Measurements from ENCODE around the gene NDRG2. TPM values are rescaled to one million over a fixed set of nuclear protein-coding genes. Genes with fewer than 3 reads are reported as not detected.
A peak's percentile ranks its signal among the peaks of the same experiment; 100 is the strongest.

NDRG2 gene
- total RNA-seq, 4 donors from 2014 or later: 169 to 444 (median 218) TPM

- ATAC-seq (ENCODE audit: low FRiP score): no peak
- TF ChIP-seq CTCF (IDR thresholded peaks at IDR 0.05): no peak
Measured at GRCh38 chr14:21060614-21061346, 35.9 kb upstream of the NDRG2 start.

GRCh38 chr14:21059842-21060613 is 35.2 kb upstream of the NDRG2 start:
- TF ChIP-seq CTCF (IDR thresholded peaks at IDR 0.05): no peak
- ATAC-seq (ENCODE audit: low FRiP score): no peak
- no peak for DNase-seq (ENCODE audit: low spot score)

More at GRCh38 chr14:21060614-21061346, 35.9 kb upstream of the NDRG2 start:
- DNase-seq (ENCODE audit: low spot score): no peak

GRCh38 chr14:21058903-21059302 is 34.0 kb upstream of the NDRG2 start:
- TF ChIP-seq CTCF (IDR thresholded peaks at IDR 0.05): no peak
- DNase-seq (ENCODE audit: low spot score) (no peak), ATAC-seq (ENCODE audit: low FRiP score) (no peak)

GRCh38 chr14:21057803-21058675 is 33.2 kb upstream of the NDRG2 start, which contains the start of gene RNASE8:
RNASE8 (plus strand) TSS chr14:21057822; CDS start chr14:21057893, 71 bp downstream.
- DNase-seq (ENCODE audit: low spot score) (no peak), ATAC-seq (ENCODE audit: low FRiP score) (peak; percentile 42)
- TF ChIP-seq CTCF (IDR thresholded peaks at IDR 0.05): no peak

GRCh38 chr14:21056520-21057163 is 31.8 kb upstream of the NDRG2 start:
- no peak for TF ChIP-seq CTCF (IDR thresholded peaks at IDR 0.05)
- ATAC-seq (ENCODE audit: low FRiP score): no peak

GRCh38 chr14:21055432-21056117 is 30.7 kb upstream of the NDRG2 start:
- ATAC-seq (ENCODE audit: low FRiP score): no peak
- TF ChIP-seq CTCF (IDR thresholded peaks at IDR 0.05): no peak
- no peak for DNase-seq (ENCODE audit: low spot score)

More at GRCh38 chr14:21056520-21057163, 31.8 kb upstream of the NDRG2 start:
- DNase-seq (ENCODE audit: low spot score): no peak

Data from omental fat pad (tissue), 4 donors.